ENCODE data around the gene HS1BP3. TPM values are rescaled to one million over a fixed set of nuclear protein-coding genes. Genes with fewer than 3 reads are reported as not detected.
A peak's percentile ranks its signal among the peaks of the same experiment; 100 is the strongest.

Gene HS1BP3
- total and polyA plus RNA-seq, 2 of the 13 experiments (the other 11 are each of a cell fraction or from before 2014, with no cell fraction given): 15.2 to 22.0 TPM

DNA sequence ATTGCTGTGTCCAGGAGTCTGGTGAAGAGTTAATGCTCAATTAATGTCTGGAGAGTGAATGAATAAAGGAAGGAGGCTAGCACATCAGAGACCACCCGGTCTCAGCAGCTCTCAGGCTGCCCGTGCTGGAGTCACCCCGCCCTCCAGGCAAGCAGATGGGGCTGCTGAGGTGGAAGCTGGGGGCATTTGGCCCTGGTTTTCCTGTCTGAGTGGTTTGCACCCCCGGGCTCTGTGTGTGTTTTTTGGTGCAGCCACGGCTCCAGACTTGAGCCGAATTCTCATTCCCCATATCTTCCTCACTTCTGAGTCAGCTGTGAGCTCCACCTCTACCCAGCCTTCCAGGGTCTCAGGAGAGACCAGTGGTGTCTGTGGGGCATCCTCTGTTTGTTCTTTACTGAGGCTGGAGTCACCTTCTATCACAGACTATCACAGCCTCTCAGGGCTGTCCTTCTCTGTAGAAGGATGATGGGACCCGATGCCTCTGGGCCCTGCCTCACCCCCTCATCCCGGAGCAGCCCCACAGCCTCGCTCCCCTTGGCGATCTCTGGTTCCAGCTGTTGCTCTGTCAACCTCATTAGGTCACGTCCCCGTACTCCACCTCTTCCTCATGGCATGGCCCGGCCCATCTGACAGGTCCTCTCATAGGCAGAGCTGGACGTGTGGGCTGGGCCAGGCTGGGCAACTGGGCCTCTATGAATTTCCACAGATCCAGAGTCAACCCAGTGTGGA is 60.8 kb downstream of the HS1BP3 start:
- in situ Hi-C loops (cut with HindIII; ENCODE audit: extremely low pct_ligation_motif_present, low pct_unique_long_range_greater_than_20kb) (loop anchor here (5.0 kb wide), 1 partner anchor 143 kb away; the partner anchor contains the start of gene RHOB), intact Hi-C loops (cut with micrococcal nuclease; ENCODE audit: unreplicated experiment) (loop anchor here (10.0 kb wide), 1 partner anchor 415 kb away; no protein-coding TSS in a partner anchor)
- Histone ChIP-seq H3K79me2 (ENCODE audit: insufficient read depth, low read length) (peaks cover 70% of the 10 kb centered on the region), H3K4me1 (ENCODE audit: insufficient read depth, low read length) (peaks cover 98% of the 10 kb centered on the region), H3K9me3 (ENCODE audit: low read length) (no peaks in the 10 kb centered on the region), H3K27ac (ENCODE audit: extremely low read length, insufficient read depth, low read length) (peak overlapping the region; percentile 93), H3K4me2 (ENCODE audit: low read depth, low read length) (peak overlapping the region; percentile 93), H3K9ac (ENCODE audit: insufficient read depth, low read depth, low read length) (peak overlapping the region; percentile 91; the same call in 1 of the 2 replicates), H3K36me3 (replicated peaks in 1 of 2; ENCODE audit: control insufficient read depth in 1 of 2, insufficient read depth in 2 of 2, low read length in 2 of 2) (peaks cover 0 to 2% of the 10 kb centered on the region in 2 experiments; a peak in 3 of 5 replicates), H4K20me1 (ENCODE audit: insufficient read depth, low read length) (no peaks in the 10 kb centered on the region), H3K27me3 (ENCODE audit: control insufficient read depth in 1 of 2, insufficient read depth in 2 of 2, low read length in 2 of 2) (no peaks in the 10 kb centered on the region; a peak in 1 of 5 replicates), H3K4me3 (replicated peaks in 1 of 3; ENCODE audit: insufficient read depth in 1 of 3, low read depth in 2 of 3, low read length in 3 of 3) (peak overlapping the region in 2 of 3 experiments; percentile 50 to 72; a peak in 3 of 6 replicates), H2AFZ (ENCODE audit: low read length) (no peak overlapping the region)
- no peak for DNase-seq (ENCODE audit: low spot score)
- ATAC-seq: no peak
- no TSS peak for BruUV-seq (replicated peaks)
- no peak for FAIRE-seq
- CTCF ChIA-PET (ENCODE audit: low intra/inter-chr PET ratio, low total read pairs): no interaction called here
- POLR2A ChIA-PET: interaction anchor here (0.8 to 36.8 kb wide), 12 partner anchors 10 to 151 kb away, joined by 3 to 1537 read pairs (median 6); partner anchors contain the start of gene RHOB
- WGBS (ENCODE audit: low lambda C conversion rate): 85% methylated on average over 14 of the region's 14 CpGs
- peak; percentile 14; the same call in 1 of the 2 replicates for TF ChIP-seq SALL1 (CRISPR knock-in tag; IDR thresholded peaks at IDR 0.05)
- TF ChIP-seq, protein P1, sequence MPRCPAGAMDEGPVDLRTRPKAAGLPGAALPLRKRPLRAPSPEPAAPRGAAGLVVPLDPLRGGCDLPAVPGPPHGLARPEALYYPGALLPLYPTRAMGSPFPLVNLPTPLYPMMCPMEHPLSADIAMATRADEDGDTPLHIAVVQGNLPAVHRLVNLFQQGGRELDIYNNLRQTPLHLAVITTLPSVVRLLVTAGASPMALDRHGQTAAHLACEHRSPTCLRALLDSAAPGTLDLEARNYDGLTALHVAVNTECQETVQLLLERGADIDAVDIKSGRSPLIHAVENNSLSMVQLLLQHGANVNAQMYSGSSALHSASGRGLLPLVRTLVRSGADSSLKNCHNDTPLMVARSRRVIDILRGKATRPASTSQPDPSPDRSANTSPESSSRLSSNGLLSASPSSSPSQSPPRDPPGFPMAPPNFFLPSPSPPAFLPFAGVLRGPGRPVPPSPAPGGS (CRISPR knock-in tag; IDR thresholded peaks at IDR 0.05): 0 out of 2 replicates have a peak, but pooled peaks have one; percentile 22
- TF ChIP-seq, protein P2, sequence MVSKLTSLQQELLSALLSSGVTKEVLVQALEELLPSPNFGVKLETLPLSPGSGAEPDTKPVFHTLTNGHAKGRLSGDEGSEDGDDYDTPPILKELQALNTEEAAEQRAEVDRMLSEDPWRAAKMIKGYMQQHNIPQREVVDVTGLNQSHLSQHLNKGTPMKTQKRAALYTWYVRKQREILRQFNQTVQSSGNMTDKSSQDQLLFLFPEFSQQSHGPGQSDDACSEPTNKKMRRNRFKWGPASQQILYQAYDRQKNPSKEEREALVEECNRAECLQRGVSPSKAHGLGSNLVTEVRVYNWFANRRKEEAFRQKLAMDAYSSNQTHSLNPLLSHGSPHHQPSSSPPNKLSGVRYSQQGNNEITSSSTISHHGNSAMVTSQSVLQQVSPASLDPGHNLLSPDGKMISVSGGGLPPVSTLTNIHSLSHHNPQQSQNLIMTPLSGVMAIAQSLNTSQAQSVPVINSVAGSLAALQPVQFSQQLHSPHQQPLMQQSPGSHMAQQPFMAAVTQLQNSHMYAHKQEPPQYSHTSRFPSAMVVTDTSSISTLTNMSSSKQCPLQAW (CRISPR knock-in tag; IDR thresholded peaks at IDR 0.05): no peak
- TF ChIP-seq ZNF614 (CRISPR knock-in tag; IDR thresholded peaks at IDR 0.05; ENCODE audit: borderline replicate concordance): no peak
- TF ChIP-seq POLR2G (IDR thresholded peaks at IDR 0.05; ENCODE audit: low read depth, low read length): 0 out of 2 replicates have a peak, but pooled peaks have one; percentile 46
- TF ChIP-seq ZNF274 (CRISPR knock-in tag; IDR thresholded peaks at IDR 0.05): peak; percentile 58; the same call in 1 of the 2 replicates
- TF ChIP-seq ZNF674 (CRISPR knock-in tag; IDR thresholded peaks at IDR 0.05; ENCODE audit: low read depth): 0 out of 2 replicates have a peak, but pooled peaks have one; percentile 23
- no peak for TF ChIP-seq NKX3-1 (CRISPR knock-in tag; IDR thresholded peaks at IDR 0.05)
- TF ChIP-seq ZSCAN25 (CRISPR knock-in tag; IDR thresholded peaks at IDR 0.05): 0 out of 2 replicates have a peak, but pooled peaks have one; percentile 20
- no peak for TF ChIP-seq BHLHE40 (IDR thresholded peaks at IDR 0.05; ENCODE audit: low read length)
- 0 out of 2 replicates have a peak, but pooled peaks have one; percentile 15 for TF ChIP-seq ZNF839 (CRISPR knock-in tag; IDR thresholded peaks at IDR 0.05; ENCODE audit: borderline replicate concordance)
- 0 out of 2 replicates have a peak, but pooled peaks have one; percentile 47 for TF ChIP-seq ZNF850 (CRISPR knock-in tag; conservative IDR thresholded peaks at IDR 0.05)
- no peak for TF ChIP-seq ZNF879 (CRISPR knock-in tag; IDR thresholded peaks at IDR 0.05)
- TF ChIP-seq, protein P3, sequence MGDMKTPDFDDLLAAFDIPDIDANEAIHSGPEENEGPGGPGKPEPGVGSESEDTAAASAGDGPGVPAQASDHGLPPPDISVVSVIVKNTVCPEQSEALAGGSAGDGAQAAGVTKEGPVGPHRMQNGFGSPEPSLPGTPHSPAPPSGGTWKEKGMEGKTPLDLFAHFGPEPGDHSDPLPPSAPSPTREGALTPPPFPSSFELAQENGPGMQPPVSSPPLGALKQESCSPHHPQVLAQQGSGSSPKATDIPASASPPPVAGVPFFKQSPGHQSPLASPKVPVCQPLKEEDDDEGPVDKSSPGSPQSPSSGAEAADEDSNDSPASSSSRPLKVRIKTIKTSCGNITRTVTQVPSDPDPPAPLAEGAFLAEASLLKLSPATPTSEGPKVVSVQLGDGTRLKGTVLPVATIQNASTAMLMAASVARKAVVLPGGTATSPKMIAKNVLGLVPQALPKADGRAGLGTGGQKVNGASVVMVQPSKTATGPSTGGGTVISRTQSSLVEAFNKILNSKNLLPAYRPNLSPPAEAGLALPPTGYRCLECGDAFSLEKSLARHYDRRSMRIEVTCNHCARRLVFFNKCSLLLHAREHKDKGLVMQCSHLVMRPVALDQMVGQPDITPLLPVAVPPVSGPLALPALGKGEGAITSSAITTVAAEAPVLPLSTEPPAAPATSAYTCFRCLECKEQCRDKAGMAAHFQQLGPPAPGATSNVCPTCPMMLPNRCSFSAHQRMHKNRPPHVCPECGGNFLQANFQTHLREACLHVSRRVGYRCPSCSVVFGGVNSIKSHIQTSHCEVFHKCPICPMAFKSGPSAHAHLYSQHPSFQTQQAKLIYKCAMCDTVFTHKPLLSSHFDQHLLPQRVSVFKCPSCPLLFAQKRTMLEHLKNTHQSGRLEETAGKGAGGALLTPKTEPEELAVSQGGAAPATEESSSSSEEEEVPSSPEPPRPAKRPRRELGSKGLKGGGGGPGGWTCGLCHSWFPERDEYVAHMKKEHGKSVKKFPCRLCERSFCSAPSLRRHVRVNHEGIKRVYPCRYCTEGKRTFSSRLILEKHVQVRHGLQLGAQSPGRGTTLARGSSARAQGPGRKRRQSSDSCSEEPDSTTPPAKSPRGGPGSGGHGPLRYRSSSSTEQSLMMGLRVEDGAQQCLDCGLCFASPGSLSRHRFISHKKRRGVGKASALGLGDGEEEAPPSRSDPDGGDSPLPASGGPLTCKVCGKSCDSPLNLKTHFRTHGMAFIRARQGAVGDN (CRISPR knock-in tag; IDR thresholded peaks at IDR 0.05): peak; percentile 80

Measured in HepG2 (cell line).